Right lobe of liver (tissue), 6 donors: Measurements from ENCODE around the gene FMN2. TPM values are rescaled to one million over a fixed set of nuclear protein-coding genes. Genes with fewer than 3 reads are reported as not detected.

Experiments
- ATAC-seq, 4 donors: fragments of 200-7000 bp; cut with Tn5 transposase; one replicate each; pipeline ENCODE4 v1.9.1; 2020; ENCODE audit warnings: mild to moderate bottlenecking in 4 of 4, moderate library complexity in 4 of 4
- DNase-seq, 3 donors: peaks; one replicate each; pipeline ENCODE4 v3.0.0-alpha.2; 2020
- H3K27ac ChIP-seq, 3 donors: fragments of 200-600 bp; one replicate each; pipeline ENCODE4 v1.8.0; 2022
- H3K27me3 ChIP-seq, 2 donors: fragments of 200-600 bp; one replicate each; pipeline ENCODE4 v1.8.0; 2022
- H3K36me3 ChIP-seq, 4 donors: fragments of 200-600 bp; sonication (generic) in 1 of 4; one replicate each; pipeline versions ENCODE4 v1.5.1 to v1.8.0; 2017 to 2022; ENCODE audit warnings: control low read depth in 1 of 4
- H3K4me1 ChIP-seq, 4 donors: fragments of 200-600 bp; sonication (generic) in 1 of 4; one replicate each; pipeline versions ENCODE4 v1.5.1 to v1.8.0; 2017 to 2022; ENCODE audit warnings: control low read depth in 1 of 4
- H3K4me3 ChIP-seq, 3 donors: fragments of 200-600 bp; one replicate each; pipeline ENCODE4 v1.8.0; 2022
- H3K9me3 ChIP-seq, 4 donors: fragments of 200-600 bp; sonication (generic) in 1 of 4; one replicate each; pipeline versions ENCODE4 v1.5.1 to v1.8.0; 2017 to 2022; ENCODE audit warnings: control low read depth in 1 of 4
- POLR2A ChIP-seq: fragments of 450-650 bp; IDR thresholded peaks from one replicate; pipeline ENCODE4 v1.6.1; 2017; ENCODE audit warnings: antibody characterized with exemption, mild to moderate bottlenecking
- WGBS: methylation state at CpG from one replicate; pipeline ENCODE4 v1.1.6; 2018; ENCODE audit warnings: low coverage, low lambda C conversion rate; ENCODE audit not compliant: insufficient coverage; ENCODE audit errors: missing lambda C conversion rate; 5-methylcytosine and 5-hydroxymethylcytosine counted together
- intact Hi-C, 2 donors: fragments of 100-400 bp; cut with DNase I; formaldehyde crosslinking; loops; one replicate each; pipeline versions ENCODE4 v1.11.2 to v1.14.1; 2022
- total RNA-seq, 6 experiments: library from RNA; depleted of rRNA in 2 of 6; stranded (reverse); fragments of >200 nt in 2 of 6; fragmentation: NEBNext Ultra II Directional in 3 of 6; extraction: Animal tissue kit (Norgen Biotek cat#: 25700) in 3 of 6; gene quantifications; one replicate each; pipeline versions ENCODE4 v1.1.0 to v1.2.4, GENCODE V29; 2016 to 2023
- TF ChIP-seq, protein P1 (sequence below), 4 donors: fragments of 200-600 bp in 3 of 4; fragments of 450-650 bp in 1 of 4; IDR thresholded peaks; one replicate each; pipeline versions ENCODE4 v1.5.1 to v1.8.0; 2016 to 2022; ENCODE audit warnings: antibody characterized with exemption in 4 of 4, mild to moderate bottlenecking in 2 of 4
- donor health status: DM: no; HTN: yes; CAD: no.
- donor health status: DM: no; HTN: no; CAD: no.
- donor health status: DM: no; HTN: no; CAD: no.
- donor health status: DM: no; HTN: yes; CAD: no.
- donor health status: DM: no; HTN: yes; CAD: no.

FMN2 gene
- total RNA-seq, 6 experiments from 2014 or later: 0.12 TPM; not detected in 5

DNA sequence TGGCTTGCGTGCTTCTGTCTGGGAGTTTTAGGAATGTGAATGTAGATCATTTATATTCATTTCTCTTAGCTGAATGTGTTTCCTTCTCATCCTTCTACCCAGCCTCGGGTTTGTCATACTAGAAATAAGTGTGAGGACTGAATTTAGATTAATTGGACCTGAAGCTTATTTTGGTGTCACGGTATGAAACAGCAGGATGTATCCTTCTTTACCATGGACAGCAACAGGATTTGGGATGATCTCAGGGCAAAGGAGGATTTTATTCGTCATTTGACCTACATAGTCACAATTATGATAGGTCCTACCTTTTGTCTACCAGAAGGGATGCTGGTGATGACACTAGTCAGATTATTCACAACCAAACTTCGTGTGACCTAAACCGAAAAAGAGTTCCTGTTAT is 127.4 kb downstream of the FMN2 start:
- no peak for TF ChIP-seq POLR2A
- TF ChIP-seq, protein P1, sequence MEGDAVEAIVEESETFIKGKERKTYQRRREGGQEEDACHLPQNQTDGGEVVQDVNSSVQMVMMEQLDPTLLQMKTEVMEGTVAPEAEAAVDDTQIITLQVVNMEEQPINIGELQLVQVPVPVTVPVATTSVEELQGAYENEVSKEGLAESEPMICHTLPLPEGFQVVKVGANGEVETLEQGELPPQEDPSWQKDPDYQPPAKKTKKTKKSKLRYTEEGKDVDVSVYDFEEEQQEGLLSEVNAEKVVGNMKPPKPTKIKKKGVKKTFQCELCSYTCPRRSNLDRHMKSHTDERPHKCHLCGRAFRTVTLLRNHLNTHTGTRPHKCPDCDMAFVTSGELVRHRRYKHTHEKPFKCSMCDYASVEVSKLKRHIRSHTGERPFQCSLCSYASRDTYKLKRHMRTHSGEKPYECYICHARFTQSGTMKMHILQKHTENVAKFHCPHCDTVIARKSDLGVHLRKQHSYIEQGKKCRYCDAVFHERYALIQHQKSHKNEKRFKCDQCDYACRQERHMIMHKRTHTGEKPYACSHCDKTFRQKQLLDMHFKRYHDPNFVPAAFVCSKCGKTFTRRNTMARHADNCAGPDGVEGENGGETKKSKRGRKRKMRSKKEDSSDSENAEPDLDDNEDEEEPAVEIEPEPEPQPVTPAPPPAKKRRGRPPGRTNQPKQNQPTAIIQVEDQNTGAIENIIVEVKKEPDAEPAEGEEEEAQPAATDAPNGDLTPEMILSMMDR (IDR thresholded peaks at IDR 0.05): no peak
- 38% methylated on average over 6 of the region's 6 CpGs for WGBS
- intact Hi-C loops: no loop called here

DNA sequence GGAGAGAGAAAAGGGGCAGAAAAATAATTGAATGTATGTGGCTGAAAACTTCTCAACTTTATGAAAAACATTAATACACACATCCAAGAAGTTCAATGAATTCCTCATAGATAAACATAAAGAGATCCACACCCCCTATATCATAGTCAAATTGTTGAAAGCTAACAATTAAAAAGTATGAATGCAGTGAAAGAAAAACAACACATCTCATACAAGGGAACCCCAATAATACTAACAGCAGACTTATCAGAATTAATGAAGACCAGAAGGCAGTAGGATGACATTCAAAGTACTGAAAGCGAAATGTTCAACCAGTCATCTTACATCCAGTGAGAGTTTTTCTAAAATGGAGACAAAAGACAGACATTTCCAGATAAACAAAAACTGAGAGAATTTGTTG is 134.4 kb downstream of the FMN2 start:
- Histone ChIP-seq H3K36me3 (no peaks in the 10 kb centered on the region), H3K4me3 (no peak overlapping the region), H3K27me3 (no peaks in the 10 kb centered on the region), H3K9me3 (no peaks in the 10 kb centered on the region), H3K27ac (no peak overlapping the region), H3K4me1 (no peaks in the 10 kb centered on the region)
- TF ChIP-seq POLR2A: no peak
- TF ChIP-seq, protein P1 (IDR thresholded peaks at IDR 0.05): no peak
- intact Hi-C loops: no loop called here
- no peak for DNase-seq
- ATAC-seq: no peak
- WGBS: 47% methylated on average over 1 of the region's 1 CpG

More for the DNA sequence above, 127.4 kb downstream of the FMN2 start:
- no peaks in the 10 kb centered on the region for H3K27me3 ChIP-seq
- H3K4me3 ChIP-seq: no peak overlapping the region
- no peaks in the 10 kb centered on the region for H3K4me1 ChIP-seq
- H3K36me3 ChIP-seq: no peaks in the 10 kb centered on the region
- no peaks in the 10 kb centered on the region for H3K9me3 ChIP-seq
- H3K27ac ChIP-seq: no peak overlapping the region
- ATAC-seq: no peak
- DNase-seq: no peak

DNA sequence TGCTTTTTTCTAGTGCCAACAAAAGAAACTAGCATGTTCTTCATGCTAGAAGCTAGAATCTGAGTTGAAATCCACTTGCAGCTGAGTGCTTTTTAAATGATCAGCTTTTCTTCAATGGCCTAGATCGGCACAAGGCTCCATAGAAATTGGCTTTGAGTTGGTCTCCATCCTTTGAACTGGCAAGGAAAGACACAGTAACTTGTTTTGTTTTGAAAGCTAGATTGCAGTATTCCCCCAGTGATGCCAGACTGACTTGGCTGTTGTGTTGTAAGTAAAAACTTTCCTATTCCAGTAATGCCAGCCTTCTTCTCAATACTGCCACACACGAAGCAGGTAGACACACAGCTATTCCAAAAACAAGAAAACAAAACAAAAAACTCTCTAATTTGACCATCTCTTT is 139.1 kb downstream of the FMN2 start:
- no peak overlapping the region for H3K27ac ChIP-seq
- no peak overlapping the region for H3K4me3 ChIP-seq
- no peaks in the 10 kb centered on the region for H3K4me1 ChIP-seq
- no peaks in the 10 kb centered on the region for H3K36me3 ChIP-seq
- H3K27me3 ChIP-seq: no peaks in the 10 kb centered on the region
- no peak for TF ChIP-seq POLR2A
- TF ChIP-seq, protein P1 (IDR thresholded peaks at IDR 0.05): no peak
- ATAC-seq (no peak), DNase-seq (no peak)
- intact Hi-C loops: no loop called here
- no peaks in the 10 kb centered on the region for H3K9me3 ChIP-seq
- 35% methylated on average over 2 of the region's 2 CpGs for WGBS

DNA sequence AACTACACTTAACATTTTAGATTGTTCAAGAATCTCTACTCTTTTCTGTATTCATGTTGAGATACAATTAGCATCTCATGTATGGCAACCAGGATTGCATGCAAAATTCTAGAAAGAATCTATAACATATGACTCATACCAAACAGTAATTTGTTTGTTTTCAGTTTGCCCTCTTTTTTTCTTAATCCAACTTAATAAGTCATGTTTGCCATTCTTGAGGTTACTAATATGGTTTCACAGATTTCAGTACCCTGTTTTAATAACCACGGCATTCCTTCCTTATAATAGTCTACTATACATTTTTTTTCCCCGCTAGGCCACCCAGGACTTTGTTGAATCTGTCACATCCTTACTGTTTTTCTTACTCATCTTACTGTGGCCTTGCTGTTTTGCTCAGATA is 140.8 kb downstream of the FMN2 start:
- no peaks in the 10 kb centered on the region for H3K9me3 ChIP-seq
- DNase-seq: no peak
- no peak overlapping the region for H3K27ac ChIP-seq
- no peak overlapping the region for H3K4me3 ChIP-seq
- 66% methylated on average over 2 of the region's 2 CpGs for WGBS
- H3K27me3 ChIP-seq: no peaks in the 10 kb centered on the region
- TF ChIP-seq, protein P1 (IDR thresholded peaks at IDR 0.05): no peak
- TF ChIP-seq POLR2A: no peak
- intact Hi-C loops: no loop called here
- H3K36me3 ChIP-seq: no peaks in the 10 kb centered on the region
- no peak for ATAC-seq
- H3K4me1 ChIP-seq: no peaks in the 10 kb centered on the region
